Suppressor macrophage (primary cell): ENCODE results near the gene LALBA.
"Not testable (repeated sequence)": the region's sequence is repeated elsewhere in the genome, so short reads cannot be mapped to it uniquely, and the experiment has no call there.

Experiments
- DNase-seq, 4 experiments: peaks; one replicate each; pipeline ENCODE4 v3.0.0-alpha.2; 2020 to 2022
- total RNA-seq, 17 experiments: gene quantifications; one replicate each; lab custom pipeline; 2026; ENCODE audit warnings: mixed read lengths in 6 of 17, inconsistent platforms in 3 of 17; lab: John Stamatoyannopoulos, UW

LALBA gene
- total RNA-seq: 0 to 1.2 (median 0) reads per million in 17 experiments

- no peak for DNase-seq
Observed at GRCh38 chr12:48569946-48570345, at the start of gene LALBA. Gene LALBA (minus strand): TSS chr12:48570046. CDS start chr12:48570020, 26 bp downstream.

DNA sequence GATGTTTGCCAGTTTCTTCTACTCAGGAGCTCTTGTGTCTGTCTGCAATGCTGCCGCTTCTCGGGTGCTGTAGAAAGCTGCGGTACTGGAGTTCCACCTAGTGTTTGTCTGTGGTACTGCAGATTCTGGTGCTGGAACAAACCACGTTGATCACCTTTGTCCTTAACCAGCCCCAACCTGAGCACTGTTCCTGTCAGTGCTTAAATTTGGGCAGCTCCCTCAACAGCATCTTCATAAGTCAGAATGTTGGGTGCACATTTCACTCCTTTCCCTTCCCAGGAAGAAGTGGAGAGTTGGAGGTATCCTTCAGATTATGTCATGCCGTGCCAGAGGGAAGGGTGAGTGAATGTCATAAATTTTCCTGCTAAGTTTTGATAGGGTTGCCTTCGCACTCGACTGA is 48.7 kb upstream of the LALBA start:
- peak; percentile 74 to 84 (median 82) for DNase-seq

GRCh38 chr12:48615681-48616080 is 45.8 kb upstream of the LALBA start:
- DNase-seq: no peak

- DNase-seq: no peak
Observed at GRCh38 chr12:48613321-48613720, 43.5 kb upstream of the LALBA start.

DNA sequence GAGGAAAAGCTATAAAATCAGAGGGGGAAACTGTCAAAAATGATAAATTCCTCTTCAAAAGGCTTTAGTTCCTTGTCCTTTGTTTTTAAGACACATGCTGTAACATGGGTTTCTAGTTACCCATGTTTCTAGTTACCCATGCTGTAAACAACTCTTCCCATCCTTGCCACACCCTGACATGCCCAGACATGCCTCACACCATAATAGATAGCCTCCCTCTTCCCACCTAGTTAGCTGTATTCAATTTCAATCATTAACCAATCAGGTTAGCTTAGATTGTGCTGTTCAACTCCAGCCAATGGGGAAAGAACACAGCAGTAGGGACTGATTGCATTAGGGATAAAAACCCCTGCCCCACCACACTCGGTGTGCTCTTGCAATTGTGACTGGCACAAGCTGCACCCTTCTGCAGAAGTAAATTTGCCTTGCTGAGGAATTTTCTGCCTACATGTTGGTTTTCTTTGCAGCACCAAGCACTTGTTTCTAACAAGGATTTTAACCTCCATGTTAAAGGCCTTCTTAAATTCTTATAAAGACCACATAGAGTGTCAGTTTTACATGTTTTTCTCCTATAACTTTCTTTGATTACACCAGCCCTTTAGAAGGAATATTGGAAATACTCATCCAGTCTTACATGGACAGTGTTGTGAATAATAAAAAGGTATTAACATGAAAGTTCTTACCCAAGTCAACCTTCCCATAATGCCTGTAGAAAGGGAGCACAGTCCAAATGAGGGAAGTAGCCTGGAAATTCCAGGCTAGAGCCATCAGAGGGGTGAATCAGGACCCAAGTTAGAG is 32.5 kb upstream of the LALBA start:
- DNase-seq: no peak

GRCh38 chr12:48601013-48601756 is 31.3 kb upstream of the LALBA start:
- DNase-seq: no peak

- no peak for DNase-seq
Observed at GRCh38 chr12:48600552-48600951, 30.7 kb upstream of the LALBA start.

DNA sequence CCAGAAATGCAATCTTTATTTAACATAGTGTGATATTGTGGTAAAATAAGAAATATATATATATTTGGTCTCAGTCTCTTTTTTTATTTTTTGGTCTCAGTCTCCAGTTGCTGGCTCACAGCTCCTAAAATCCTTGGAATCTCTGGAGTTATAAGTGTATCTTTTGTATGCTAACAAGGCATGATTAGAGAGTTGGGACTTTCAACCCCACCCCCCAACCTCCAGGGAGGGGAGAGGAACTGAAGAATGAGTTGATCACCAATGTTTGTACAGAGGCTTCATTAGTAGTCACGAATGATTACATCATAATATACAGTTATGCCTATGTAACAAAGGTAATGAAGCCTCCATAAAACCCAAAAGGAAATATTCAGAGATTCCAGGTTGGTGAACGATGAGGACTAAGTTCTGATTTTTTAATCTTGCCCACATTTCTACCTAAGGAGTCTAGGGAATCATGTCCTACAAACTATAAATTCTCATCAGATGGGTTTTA is 22.8 kb upstream of the LALBA start:
- DNase-seq: no peak

- no peak for DNase-seq
Observed at GRCh38 chr12:48586361-48586760, 16.5 kb upstream of the LALBA start.

GRCh38 chr12:48583728-48584127 is 13.9 kb upstream of the LALBA start:
- DNase-seq: no peak

- DNase-seq: no peak
Observed at GRCh38 chr12:48580831-48581230, 11.0 kb upstream of the LALBA start.

DNA sequence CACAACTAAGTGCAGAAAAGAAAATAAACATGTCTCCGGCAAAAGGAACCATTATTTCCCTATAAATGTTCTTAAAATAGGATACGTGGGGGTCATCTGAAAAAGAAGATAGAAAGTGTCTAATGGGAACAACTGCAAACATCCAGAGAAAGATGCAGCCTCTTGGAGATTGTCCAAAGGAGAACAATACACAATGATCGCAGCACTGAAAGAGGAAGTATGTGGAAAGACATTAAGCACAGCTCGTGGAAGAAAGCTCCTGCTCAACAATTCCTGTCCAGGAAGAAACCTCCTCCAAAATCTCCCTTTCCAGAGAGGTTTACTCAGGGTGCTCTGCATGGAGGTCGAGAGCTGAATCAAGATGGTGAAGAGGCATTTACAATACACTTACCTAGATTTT is 2.5 kb upstream of the LALBA start:
- peak; percentile 6 to 50 (median 25) for DNase-seq

GRCh38 chr12:48567731-48568130 is 2.1 kb downstream of the LALBA start:
- DNase-seq: no peak

DNA sequence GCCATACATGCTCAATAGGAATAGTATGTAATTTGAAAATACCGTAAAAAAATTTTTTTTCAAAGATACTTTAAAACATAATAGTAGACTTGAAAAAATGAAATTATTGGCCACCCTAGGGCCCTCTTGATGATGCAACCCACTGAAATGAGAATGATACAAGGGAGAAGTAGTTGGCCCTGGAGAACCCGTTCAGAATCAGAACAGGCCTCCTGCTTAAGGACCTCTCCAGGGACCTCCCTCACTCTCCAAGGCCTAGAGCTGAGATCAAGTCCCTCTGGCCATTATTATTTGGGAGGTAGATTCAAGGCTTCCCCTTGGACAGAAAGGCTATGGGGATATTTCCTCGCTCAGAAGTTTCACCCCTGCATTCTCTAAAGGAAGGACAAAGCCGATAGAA is 11.9 kb downstream of the LALBA start:
- no peak for DNase-seq

GRCh38 chr12:48556631-48557030 is 13.2 kb downstream of the LALBA start:
- DNase-seq: no peak

GRCh38 chr12:48553666-48554343 is 16.0 kb downstream of the LALBA start:
- not testable (repeated sequence) for DNase-seq

DNA sequence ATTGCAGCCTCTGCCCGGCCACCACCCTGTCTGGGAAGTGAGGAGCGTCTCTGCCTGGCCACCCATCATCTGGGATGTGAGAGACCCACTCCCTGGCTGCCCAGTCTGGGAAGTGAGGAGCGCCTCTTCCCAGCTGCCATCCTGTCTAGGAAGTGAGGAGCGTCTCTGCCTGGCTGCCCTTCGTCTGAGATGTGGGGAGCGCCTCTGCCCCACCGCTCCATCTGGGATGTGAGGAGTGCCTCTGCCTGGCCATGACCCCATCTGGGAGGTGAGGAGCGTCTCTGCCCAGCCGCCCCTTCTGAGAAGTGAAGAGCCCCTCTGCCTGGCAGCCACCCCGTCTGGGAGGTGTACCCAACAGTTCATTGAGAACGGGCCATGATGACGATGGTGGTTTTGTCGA is 18.2 kb downstream of the LALBA start:
- DNase-seq: not testable (repeated sequence)

DNA sequence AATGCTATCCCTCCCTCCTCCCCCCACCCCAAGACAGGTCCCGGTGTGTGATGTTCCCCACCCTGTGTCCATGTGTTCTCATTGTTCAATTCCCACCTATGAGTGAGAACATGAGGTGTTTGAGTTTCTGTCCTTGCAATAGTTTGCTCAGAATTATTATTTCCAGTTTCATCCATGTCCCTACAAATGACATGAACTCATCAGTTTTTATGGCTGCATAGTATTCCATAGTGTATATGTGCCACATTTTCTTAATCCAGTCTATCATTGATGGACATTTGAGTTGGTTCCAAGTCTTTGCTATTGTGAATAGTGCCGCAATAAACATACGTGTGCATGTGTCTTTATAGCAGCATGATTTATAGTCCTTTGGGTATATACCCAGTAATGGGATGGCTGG is 22.8 kb downstream of the LALBA start:
- not testable (repeated sequence) for DNase-seq

- DNase-seq: no peak
Observed at GRCh38 chr12:48545833-48546469, 23.9 kb downstream of the LALBA start.

GRCh38 chr12:48542300-48542928 is 27.4 kb downstream of the LALBA start:
- DNase-seq: peak; percentile 46 to 70 (median 53)

DNA sequence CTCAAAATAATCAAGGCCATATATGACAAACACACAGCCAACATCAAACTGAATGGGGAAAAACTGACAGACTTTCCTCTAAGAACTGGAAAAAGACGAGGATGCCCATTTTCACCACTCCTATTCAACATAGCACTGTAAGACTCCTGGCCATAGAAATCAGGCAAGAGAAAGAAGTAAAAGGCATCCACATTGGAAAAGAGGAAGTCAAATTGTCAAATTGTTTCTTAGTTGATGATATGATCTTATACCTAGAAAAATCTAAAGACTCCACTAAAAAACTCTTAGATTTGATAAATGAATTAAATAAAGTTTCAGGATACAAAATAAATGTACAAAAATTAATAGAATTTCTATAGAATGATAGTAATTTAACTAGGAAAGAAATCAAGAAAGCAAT is 33.2 kb downstream of the LALBA start:
- no peak for DNase-seq

DNA sequence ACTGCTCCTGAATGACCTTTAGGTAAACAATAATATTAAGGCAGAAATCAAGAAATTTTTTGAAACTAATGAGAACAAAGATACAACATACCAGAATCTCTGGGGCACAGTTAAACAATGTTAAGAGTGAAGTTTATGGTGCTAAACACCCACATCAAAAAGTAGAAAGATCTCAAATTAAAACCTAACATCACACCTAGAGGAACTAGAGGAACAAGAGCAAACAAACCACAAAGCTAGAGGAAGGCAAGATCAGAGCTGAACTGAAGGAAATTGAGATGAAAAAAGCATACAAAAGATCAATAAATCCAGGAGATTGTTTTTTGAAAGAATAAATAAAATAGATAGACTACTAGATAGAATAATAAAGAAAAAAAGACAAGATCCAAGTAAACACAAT is 37.2 kb downstream of the LALBA start:
- no peak for DNase-seq
